CD1c-positive myeloid dendritic cell (primary cell): ENCODE results near the gene ATG7.
"Not testable (repeated sequence)": the region's sequence is repeated elsewhere in the genome, so short reads cannot be mapped to it uniquely, and the experiment has no call there.

Experiments used
- DNase-seq: peaks from one replicate; pipeline ENCODE4 v3.0.0-alpha.2; 2016; ENCODE audit errors: extremely low spot score

The ATG7 gene

DNA sequence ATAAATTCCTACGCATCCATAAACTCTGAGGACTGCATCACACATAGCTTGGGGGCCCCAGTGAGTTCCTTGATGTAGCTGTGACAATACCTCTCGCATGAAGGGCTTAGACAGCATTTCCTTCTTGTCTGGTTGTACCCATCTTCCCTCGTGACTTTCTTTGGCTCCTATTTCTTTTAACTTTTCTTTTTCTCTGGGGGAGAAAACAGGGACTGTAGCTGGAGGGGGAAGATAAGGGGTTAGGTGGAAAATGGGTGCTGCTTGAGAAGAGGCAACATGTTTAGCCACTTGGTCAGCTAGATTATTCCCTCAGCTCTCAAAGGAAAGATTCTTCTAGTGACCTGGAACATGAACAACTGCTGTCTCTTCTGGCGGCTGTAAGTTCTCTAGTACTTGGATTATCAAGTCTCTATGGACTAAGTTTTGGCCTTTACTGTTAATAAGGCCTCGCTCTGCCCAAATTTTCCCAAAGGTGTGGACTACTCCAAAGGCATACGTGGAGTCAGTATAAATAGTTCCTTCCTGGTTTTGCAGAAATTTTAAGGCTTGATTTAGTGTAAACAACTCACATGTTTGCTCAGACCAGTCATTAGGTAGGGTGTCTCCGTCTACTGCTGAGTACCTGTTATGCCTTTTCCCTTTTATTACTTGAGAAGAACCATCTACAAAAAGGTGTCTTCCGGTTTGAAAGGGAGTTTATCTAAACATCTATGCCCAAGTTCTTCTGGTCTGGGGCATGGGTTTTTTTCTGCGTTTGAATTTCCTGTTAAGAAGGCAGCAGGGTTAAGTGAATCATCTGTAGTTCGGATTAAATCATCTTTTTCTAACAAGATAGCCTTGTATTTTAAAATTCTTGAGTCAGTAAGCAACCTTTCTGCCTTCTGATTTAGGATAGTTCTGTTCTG, 21.0 kb upstream of the ATG7 start:
- no peak for DNase-seq

DNA sequence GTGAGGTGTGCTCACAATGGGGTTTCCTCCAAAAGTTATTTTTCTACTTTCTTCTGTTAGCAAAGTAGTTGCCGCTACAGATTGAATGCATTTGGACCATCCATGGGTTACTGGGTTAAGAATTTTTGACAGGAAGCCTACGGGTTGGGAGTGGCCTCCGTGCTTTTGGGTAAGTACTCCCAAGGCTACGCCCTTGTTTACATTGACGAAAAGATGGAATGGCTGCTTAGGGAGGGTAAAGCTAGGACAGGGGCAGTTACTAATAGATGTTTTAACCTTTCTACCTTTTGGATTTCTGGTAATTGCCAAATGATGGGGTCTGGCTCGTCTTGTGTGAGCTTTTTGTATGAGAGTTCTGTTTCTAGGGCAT, 20.4 kb upstream of the ATG7 start:
- DNase-seq: no peak

DNA sequence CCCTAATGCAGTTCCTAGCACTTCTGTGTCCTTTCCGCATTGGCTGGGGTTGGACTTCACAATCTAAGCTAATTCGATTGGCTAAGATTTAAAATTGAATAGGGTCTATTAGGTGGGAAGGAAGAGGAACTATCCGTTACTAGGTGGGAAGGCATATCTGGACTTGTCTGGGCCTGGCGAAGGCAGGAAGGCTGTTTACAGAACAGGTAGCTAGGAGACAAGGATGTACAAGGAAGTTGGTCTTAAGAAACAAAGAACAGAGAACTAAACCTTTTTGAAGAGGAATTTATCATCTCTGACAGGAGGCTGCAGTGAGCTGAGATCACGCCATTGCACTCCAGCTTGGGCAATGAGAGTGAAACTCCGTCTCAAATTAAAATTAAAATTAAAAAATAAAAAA, 17.3 kb upstream of the ATG7 start:
- DNase-seq: no peak

DNA sequence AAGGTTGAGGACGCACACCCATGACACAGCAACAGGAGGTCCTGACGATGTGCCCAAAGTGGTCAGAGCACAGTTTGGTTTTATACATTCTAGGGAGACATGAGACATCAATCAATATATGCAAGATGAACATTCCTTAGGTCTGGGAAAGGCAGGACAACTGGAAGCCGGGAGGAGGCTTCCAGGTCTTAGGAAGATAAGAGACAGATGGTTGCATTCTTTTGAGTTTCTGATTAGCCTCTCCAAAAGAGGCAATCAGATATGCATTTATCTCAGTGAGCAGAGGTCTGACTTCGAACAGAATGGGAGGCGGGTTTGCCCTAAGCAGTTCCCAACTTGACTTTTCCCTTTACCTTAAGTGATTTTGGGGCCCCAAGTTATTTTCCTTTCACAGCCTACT, 16.7 kb upstream of the ATG7 start:
- DNase-seq: not testable (repeated sequence)

DNA sequence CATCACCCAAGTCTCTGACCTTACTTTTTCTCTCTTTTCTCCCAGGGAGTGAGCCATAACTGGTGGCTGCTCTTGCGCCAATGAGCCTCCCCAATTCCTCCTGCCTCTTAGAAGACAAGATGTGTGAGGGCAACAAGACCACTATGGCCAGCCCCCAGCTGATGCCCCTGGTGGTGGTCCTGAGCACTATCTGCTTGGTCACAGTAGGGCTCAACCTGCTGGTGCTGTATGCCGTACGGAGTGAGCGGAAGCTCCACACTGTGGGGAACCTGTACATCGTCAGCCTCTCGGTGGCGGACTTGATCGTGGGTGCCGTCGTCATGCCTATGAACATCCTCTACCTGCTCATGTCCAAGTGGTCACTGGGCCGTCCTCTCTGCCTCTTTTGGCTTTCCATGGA, 13.2 kb upstream of the ATG7 start:
- DNase-seq: no peak

DNA sequence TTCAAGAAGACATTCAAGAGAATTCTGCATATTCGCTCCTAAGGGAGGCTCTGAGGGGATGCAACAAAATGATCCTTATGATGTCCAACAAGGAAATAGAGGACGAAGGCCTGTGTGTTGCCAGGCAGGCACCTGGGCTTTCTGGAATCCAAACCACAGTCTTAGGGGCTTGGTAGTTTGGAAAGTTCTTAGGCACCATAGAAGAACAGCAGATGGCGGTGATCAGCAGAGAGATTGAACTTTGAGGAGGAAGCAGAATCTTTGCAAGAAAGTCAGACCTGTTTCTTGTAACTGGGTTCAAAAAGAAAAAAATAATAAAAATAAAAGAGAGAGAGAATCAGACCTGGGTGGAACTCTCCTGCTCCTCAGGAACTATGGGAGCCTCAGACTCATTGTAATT, 11.7 kb upstream of the ATG7 start:
- no peak for DNase-seq

DNA sequence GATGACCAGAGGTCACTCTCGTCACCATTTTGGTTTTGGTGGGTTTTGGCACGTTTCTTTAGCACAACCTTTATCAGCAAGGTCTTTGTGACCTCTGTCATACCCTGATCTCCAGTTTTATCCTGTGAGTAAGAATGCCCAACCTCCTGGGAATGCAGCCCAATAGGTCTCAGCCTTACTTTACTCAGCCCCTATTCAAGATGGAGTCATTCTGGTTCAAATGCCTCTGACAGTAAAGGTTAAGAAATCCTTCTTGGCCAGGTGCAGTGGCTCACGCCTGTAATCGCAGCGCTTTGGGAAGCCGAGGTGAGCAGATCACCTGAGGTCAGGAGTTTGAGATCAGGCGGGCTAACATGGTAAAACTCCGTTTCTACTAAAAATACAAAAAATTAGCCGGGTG, 3.2 kb upstream of the ATG7 start:
- no peak for DNase-seq

DNA sequence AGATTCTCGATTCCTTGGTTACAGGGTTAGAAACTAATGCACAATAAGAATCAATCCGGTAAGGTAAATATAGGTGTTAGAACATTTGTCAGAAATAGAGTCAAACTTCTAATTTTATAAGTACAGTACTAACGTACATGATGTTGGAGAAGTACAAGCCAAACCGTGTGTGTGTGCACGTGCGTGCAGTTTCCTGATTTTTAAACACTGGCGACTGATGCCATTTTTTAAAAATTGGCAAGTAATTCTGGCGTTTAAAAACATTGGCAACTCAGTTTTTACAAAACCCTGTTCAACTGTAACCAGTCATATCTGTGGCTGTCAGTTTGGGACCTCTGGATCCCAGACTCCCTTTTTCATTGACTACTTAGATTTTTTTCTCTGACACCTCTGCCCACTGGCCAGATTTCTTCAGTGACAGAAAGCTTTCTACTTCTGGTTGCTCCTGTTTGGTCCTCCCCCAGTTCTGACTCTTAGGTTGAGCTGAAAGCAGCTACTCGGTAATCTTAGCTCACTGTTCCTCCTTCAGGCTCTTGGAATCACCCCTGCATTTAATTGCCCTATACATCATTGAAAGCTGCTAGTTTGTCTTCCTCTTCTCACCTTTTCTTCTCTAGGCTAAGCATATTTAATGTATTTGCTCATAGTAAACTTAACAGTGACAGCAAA, 843 bp downstream of the ATG7 start:
- peak; percentile 82 for DNase-seq

DNA sequence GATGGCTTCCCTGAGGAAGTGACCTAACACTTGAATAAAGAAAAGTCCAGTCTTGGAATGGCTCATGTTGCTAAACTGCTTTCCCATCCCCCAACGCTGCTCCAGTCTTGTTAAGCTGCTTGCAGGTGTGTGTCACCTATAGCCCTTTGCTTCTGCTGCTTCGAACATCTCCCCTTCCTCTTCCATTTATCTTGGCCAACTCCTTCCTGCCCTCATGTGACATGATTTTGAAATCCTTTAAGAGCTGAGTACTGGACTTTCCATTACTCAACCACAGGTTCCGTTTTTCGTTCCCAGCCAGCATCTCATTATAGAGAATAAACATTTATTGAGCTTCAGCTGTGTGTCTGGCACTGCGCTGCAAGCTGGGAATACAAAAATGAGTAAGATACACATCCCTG, 1.7 kb downstream of the ATG7 start:
- DNase-seq: peak; percentile 95

DNA sequence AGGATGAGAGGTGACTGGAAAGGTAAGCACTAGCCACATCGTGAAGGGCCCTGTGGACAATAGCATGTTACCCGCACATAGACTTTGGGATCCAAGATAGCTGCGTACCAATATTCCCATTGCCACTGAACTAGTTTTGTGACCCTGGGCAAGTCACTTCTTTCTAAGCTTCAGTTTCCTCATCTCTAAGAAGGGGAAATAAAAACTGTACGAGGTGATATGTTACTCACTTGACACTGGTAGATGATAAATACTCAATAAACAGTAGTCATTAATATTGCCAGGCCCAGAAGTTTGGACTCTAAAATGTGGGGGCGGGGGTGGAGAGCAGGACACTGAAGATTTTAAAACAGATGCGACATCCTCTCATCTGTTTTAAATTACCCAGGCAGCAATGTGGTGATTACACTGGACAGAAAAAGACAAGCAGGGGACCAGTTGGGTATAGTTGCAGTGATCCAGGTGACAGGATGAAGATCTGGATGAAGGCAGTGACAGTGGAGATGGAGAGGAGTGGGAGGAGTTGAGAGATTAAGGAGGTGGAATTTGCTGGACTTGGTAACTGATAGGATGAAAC, 2.5 kb downstream of the ATG7 start:
- peak; percentile 56 for DNase-seq

DNA sequence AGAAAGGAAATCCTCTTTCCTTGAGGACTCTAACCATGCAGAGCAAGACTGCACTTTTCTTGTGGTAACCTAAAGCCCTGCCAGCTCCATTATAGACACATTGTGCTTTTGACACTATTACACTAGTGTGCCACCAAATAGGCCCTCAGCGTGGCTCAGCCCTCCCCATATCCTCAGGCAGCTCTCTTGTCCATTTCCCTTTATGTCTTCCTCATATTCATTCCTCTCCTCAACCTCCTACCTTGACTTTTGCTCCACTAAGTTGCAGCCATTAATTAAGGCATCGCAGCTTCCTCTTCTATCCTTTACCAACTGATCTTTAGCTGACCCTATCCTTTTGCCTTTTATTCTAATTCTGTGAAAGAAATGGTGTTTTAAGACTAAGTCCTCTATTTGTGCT, 3.7 kb downstream of the ATG7 start:
- DNase-seq: peak; percentile 59

DNA sequence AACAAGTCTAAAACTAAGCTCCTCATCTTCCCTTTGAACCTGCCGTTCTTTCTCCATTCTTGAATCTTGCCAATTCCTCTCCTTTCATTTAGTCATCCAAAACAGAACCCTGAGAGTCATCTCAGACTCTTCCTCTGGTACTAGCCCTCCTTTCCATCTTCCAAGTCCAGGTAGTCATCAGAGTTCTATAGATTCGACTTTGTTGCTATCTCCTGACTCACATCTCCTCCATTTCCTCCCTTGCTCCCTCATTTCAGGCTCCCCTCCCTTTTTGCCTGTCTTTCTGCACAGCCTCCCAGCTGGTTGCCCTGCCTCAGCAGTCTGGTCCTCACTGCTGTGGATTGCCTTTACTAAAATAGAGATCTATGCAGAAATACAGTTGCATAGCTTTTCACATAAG, 4.7 kb downstream of the ATG7 start:
- no peak for DNase-seq

DNA sequence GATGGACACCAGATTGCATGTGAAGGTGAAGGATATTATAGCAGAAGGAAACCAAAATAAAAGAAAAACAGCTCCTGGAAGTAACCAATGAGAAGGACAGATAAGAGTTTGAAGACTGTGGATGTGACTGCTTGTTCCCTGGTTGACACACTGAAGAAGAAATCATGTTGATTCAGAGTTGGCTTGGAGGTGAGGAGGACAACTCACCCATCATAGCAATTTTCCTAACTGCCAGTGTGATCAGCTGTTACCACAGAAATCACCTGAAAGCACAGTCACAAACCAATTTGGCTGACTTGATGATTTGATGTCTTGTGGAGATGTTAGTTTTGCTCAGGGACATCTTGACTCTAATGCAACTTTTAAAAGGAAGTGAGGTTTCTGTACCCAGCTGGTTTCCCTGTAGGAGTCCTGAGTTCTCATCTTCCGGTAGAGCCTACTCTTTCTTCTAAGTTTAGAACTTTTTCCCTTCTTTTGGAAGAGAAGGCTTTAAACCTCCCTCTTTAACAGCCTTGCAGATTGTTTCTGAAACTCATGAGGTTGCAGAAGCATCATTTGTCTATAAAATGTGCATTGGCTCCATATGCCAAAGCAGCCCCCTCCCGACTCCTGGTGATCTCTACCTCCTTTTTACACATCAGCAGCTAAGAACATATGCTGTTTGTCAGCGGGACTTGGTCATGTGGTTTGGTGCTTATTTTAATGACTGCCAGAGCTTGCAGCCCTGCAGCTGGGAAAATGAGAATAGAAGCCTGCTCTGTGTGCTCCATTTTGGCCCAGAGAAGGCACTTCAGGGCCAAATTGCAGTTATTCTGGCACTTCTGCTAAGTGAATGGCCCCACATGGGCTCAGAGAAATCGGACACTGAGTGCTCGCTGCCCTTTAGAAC, 10.3 kb downstream of the ATG7 start:
- DNase-seq: peak; percentile 54

DNA sequence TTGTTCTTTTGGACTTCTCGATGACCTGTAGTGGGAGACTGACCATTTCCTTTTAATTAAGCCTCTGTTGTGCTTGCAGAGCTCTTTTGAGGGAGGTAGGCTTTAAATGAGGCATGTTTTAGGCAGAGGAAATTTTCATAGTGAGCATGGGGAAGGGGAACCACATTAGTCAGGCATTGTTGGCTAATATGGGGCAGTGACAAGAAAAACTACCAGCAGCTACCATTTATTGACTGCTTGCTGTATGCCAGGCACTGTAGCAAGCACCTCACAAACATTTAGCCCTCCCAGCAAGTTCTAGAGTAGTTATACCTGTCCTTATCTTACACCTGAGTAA, 10.9 kb downstream of the ATG7 start:
- peak; percentile 78 for DNase-seq

DNA sequence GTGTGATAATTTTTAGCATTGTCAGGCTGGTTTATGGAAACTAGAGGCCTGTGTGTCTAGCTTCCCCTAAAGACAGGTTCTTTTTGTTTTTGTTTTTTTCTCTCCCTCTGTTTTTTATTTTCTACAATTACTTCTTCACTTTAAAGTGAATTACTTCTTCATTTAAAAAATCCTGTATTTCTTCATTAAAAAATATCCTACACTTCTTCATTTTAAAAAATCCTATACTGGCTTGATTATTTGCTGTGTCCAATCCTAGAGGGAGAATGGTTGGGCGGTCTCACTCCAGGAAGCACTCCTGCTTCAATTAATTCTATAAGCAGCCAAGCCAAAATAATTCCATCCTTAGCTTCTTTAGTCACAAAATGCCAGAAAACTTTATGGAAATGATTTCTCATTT, 11.8 kb downstream of the ATG7 start:
- DNase-seq: no peak

DNA sequence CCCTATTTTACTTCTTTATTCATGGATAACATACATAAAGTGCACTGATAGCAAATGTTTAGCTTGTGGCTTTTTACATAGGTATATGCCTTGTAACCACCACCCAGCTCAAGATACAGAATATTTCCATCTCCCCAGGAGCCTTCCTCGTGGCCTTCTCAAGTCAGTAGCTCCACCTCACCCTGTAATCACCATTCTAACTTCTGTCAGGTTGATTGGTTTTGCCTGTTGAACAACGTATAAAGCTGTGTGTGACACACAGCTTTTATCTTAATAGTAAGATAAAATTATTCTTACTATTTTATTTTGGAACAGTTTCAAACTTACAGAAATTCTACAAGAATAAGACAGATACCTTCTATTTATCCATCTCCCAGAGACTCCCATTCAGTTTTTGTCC, 13.3 kb downstream of the ATG7 start:
- DNase-seq: no peak

DNA sequence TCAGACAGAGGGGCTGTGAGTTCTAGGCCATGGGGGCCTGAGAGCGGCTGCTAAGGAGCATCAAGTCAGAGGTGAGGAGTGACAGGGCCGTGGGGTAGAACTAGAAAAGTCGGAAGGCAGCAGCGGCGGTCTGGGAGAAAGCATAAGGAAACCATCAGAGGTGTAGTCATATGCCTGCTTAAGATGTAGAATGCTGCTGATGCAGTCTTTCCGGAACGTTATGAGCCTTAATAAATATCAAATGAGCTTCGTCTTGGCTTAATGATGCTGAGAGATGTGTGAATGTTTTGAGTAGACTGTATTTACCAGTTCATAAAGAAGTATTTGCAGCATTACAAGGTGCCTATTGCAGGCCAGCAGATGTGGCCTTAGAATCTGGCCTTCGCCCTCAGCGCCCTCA, 15.2 kb downstream of the ATG7 start:
- DNase-seq: no peak

DNA sequence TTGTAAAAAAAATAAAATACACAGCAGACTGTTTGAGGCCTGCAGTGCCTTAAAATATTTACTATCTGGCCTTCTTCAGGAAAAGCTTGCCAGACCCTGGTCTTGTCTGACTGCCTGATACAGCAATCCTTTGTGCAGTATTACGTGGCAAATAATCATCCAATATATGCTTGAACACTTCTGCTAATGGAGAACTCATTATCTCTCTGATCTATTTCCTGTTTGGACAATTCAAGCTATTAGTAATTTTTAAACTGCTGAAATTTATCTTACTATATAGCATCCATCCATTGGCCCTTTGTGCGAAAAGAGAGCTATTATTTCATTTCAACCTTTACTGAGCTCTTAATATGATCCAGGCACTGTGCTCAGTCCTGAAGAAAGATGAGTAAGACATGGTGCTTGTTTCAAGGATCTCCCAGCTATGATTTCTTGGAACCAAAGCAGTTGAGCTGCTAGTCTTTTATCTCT, 15.9 kb downstream of the ATG7 start:
- DNase-seq: peak; percentile 67

DNA sequence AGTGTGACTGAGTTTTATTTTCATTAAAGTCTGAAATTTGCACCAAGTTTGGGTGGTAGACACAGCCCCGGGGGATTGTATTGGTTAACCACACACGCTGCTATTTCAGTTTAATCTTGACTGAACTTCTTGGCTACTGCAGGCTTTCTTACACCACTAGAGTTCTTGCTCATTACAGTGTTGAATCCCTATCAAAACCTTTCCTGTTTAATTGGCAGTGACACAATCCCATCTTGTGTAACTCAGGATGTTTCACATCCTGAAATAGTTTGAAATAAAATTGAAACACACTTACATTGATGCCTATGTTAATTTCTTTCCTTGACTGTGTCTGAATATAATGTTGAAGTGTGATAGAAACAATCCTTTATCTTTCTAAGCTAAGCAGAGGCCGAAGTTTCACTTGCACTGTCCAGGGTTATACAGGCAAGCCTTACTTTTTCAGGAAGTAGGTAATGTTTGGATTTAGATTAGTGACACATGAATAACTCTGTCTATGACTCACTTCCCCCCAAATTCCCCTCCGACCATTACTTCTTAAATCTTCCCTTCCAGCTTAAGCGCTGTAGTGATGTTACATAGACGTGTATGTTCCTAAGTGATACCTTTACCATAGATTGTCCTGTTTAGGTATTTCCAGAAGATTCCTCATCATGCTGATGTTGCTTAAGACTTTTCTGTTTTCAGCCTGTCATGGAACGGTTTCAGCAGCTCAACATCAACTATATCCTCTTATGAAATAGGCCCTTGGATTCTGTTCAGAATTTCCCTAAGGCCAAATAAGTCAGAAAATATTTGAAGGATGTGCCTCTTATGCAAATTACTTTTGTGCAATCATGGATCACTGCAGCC, 16.8 kb downstream of the ATG7 start:
- peak; percentile 89 for DNase-seq

DNA sequence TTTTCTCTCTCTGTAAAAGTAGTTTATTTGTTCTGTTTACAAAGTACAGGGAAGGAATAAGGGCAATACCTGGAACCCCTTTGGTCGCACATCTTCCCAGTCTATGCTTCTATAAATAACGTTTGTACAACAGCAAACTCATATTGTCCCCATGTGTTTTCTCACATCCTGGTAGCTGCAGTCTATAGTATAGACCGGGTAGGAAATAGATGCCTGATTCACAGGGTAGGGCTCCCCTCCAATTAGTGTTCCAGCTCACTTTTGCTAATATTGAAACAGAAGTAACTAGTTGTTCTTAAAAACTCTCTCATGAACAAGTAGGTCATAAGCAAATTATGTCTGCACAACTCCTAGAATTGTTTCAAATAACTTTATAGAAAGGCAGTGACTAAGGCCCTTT, 17.7 kb downstream of the ATG7 start:
- peak; percentile 48 for DNase-seq
